HG03558 (cell line): ENCODE results near the gene SLC17A3.

Source experiments
- ATAC-seq: cut with Tn5 transposase; IDR thresholded peaks from one replicate; pipeline ENCODE4 v1.9.1; 2021; ENCODE audit warnings: moderate number of reproducible peaks; ENCODE audit not compliant: unreplicated experiment; ENCODE audit errors: extremely low read depth

SLC17A3 gene

GRCh38 chr6:25851961-25852360 is 22.1 kb downstream of the SLC17A3 start:
- no peak for ATAC-seq

GRCh38 chr6:25844518-25844917 is 29.5 kb downstream of the SLC17A3 start:
- no peak for ATAC-seq

GRCh38 chr6:25842526-25842925 is 31.5 kb downstream of the SLC17A3 start:
- ATAC-seq = no peak

DNA sequence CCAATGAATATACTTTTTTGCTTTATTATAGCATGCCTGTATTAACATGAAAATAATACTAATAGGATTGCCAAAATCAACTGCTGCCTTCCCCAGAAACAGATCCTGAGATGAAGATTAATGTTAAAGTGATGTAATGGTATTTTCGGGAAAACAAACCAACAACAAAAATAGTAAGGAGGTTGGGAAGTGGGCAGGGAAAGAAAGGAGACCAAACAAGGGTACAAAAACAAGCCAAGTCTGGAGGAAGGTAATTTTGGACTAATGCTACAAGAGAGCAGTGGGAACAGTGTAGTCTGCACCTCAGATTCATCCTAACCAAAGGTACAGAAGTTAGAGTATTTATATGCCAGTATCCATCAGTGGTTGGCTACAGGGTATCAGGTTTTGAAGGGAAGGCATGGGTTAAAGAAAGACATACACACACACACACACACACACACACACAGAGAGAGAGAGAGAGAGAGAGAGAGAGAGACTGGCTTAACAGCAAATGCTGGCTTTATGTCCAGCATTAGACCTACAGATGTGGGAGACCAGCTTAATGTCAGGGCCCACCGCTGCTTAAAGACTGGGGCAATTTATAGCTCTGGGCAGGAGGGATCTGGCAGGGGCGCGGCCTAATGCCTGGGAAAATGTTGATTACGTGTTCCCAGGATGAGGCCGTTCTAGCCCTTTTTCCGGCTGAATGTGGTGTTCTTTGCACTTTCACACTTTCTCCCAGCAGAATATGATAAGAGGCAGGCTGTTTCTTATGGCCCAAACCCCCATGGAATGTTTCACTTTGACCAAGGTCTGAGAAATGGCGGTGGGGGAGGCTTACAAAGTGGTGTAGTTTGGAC is 38.4 kb downstream of the SLC17A3 start:
- ATAC-seq = no peak

DNA sequence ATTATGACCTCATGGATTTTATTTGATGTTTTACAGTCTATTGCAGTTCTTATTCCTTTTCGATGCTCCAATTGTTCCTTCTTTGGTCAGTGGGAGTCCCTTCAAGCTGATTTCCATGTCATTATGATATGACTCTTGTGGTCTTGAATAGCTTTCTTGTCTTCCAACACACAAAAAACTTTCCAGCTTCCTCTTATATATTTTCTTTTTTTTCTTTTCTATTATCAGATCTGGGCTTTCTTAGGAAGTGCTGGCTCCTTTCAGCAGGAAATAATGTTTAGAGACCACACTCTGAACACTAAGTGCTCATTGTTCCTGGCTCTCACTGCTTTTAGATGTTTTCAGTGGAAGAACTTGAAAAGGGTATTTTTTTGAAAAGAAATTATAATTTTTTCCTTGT is 39.1 kb downstream of the SLC17A3 start:
- no peak for ATAC-seq

- ATAC-seq = no peak
These were observed 40.9 kb downstream of the SLC17A3 start for GRCh38 chr6:25833136-25833535.

DNA sequence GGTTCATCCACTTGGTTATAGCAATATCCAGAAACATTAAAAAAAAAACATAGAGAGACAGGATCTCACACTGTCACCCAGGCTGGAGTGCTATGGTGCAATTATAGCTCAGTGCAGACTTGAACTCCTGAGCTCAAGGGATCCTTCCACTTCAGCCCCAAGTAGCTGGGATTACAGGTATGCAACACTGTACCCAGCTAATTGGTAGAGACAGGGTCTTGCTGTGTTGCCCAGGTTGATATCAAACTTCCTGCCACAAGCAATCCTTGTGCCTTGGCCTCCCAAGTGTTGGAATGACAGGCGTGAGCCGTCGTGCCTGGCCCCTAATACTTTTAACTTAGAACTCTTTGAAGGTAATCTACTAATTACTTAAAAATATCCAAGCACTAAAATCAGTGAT is 41.4 kb downstream of the SLC17A3 start:
- no peak for ATAC-seq

- no peak for ATAC-seq
These were observed 41.8 kb downstream of the SLC17A3 start for GRCh38 chr6:25832307-25832662.

DNA sequence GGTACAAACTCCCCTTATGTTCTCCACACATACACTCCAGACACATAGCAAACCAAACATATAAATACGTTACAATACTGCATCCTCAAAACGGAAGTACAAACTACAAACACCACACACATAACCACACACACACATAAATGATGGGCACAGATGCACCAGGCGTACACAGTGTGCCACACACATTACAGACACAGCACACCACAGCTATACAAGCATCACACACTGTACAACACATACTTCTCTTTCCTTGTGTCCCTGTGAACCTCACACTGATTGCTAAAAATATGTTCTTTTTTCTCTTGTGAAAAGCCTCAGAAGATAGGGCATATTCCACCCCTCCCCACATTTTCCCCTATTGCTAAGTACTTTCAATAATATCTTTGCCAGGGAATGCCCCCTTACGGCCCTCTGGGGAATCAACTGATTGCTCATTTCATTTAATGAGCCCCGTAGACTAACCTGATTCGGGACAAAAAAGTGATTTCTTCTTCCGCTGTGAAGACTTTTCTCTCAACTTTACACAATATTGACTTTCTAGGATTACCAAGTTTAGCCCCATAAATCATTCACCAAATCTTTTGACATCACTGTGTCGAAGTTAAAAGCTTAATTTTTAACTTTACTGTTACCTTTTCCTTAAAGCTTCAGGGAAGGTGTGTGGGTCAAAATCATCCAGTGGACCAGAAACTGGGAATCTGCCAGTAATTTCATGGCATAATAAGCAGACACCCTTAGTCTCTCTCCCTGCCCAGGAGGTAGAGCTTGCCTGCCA is 42.3 kb downstream of the SLC17A3 start, which contains the start of gene SLC17A1:
Gene SLC17A1 (minus strand): TSS at position 521 of the 775 bp plus-strand sequence. CDS start 1,495 bp downstream, outside the sequence.
- no peak for ATAC-seq

DNA sequence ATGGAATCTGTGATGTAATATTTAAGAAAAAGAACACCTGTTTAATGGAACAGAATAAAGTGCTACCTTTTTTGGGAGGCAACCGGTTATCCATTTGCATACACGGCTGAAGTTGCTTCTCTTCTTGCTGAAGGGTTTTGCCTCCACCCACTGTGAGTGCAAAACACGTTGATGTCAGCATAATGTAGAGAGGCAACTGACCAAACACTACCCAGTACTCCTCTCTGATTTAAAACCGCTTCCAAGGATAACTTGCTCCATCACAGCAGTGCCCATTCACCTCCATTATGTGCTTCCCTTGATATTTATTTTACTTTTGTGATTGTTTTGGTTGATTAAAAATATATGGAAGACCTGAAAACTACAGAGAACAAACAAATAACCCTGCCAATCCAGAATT is 43.6 kb downstream of the SLC17A3 start:
- ATAC-seq = no peak

DNA sequence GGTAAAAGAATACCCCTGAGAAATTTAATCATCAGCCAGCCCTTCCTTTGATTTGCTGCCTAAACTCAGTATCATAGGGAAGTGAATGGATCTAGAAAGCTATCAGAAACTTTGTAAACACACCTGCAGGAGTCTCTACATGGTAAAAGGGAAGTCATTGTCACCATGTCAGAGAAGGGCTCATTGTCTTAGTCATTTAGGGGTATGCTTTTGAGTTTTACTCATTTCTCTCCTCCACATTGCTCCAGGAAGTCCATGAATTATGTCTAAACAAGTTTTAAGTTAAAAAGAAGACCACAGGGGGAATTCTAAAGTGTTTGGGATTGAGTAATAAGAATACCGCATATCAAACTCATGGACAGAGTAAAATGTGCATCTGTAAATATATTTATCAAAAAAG is 44.7 kb downstream of the SLC17A3 start:
- ATAC-seq = peak; percentile 73

GRCh38 chr6:25821341-25821740 is 52.7 kb downstream of the SLC17A3 start:
- ATAC-seq = no peak

DNA sequence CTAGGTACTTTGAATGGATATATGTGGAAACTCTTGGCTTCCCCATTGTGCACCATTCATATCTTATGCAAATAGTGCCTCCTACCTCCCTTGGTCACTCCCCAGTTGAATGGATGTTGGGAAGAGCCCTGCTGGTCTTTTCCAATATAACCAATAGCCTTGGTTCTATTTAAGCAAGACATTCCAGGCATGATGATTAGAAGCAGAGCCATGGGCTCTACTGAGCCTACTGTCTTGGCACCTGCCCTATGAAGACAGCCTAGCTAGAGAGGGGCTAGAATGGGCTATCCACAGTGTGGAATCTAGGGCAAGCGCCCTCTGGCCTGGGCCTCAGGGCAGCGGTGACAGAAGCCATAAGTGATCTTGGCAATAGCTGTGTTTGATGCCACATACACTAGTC is 57.8 kb downstream of the SLC17A3 start:
- ATAC-seq = no peak

- ATAC-seq = no peak
These were observed 58.8 kb downstream of the SLC17A3 start for GRCh38 chr6:25815194-25815593.

DNA sequence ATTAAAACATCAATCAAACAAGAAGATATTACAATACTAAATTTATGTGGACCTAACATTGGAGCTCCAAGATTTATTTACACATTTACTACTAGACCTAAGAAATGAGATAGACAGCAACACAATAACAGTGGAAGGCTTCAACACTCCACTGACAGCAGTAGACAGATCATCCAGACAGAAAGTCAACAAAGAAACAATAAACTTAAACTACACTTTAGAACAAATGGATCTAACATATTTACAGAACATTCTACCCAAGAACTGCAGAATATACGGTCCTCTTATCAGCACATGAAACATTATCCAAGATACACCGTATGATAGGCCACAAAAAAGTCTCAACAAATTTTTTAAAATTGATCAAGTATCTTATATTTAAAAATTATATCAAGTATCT is 69.2 kb downstream of the SLC17A3 start:
- ATAC-seq = no peak

DNA sequence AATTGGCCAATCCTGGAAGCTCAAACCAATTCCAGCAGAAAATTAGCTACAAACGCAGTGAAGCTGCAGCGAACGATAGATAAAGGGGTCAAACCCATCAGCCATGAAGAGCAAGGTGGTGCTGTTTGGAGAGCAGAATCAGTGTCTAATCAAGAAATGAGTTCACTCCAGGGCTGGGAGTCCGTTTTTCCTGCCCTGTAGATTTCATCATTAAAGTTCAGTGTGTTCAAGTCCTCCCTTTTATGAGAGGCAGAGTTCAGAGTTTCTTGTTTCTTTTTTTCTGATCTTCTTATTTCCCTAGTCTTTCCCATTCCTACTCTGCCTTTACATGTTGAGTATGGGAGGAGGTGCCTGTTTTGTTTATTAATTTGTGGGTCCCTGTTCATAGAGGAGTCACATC is 72.6 kb downstream of the SLC17A3 start:
- ATAC-seq = no peak
